Hindlimb muscle (tissue), 1 donor: ENCODE results near the gene TENT5C. TPM values are rescaled to one million over a fixed set of nuclear protein-coding genes. Genes with fewer than 3 reads are reported as not detected.

ENCODE experiments used
- DNase-seq: peaks from one replicate; pipeline ENCODE4 v3.0.0-alpha.2; 2013
- polyA plus RNA-seq: library from polyadenylated mRNA; unstranded; fragments of 120-200 nt; gene quantifications from one replicate; pipeline ENCODE4 v1.2.1, GENCODE V29; 2013; ENCODE audit not compliant: insufficient read length

TENT5C gene
- polyA plus RNA-seq, 1 donor = 2.2 TPM

DNA sequence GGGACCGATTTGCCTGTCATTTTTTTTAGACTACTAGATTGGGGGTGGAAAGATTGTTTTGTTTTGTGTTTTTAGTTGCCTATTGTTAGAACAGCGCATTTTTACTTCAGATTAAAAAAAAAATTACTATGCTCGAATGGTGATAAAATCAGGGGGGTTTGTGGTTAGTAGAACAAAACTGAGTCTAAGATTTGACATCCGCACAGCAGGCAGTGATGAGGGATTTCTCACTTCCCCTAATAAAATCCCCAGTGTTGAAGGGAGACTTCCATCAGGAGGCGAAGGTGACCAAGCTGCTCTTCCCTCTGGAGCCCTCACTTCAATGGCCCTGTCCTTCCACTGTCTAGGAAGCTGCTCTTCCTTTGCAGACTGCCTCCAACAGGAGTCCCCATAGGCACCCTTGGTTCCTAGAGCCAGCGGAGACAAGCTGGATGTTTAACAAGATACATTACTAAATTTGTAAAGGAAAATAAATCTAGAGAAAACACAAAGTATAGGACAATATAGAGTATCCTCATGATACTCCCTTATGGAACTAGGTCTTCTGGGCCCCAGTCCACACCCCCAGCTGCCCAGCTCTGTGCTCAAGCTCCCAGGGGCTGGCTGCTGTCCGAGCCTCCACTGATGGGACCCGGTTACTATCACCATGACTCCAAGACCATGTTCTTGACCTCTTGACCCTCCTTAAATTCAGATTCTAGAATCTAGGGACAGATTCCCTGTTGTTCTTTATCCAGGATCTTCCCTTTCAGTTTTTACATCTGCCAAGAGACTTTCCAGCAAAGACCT lies 31.0 kb downstream of the TENT5C start:
- DNase-seq = no peak

DNA sequence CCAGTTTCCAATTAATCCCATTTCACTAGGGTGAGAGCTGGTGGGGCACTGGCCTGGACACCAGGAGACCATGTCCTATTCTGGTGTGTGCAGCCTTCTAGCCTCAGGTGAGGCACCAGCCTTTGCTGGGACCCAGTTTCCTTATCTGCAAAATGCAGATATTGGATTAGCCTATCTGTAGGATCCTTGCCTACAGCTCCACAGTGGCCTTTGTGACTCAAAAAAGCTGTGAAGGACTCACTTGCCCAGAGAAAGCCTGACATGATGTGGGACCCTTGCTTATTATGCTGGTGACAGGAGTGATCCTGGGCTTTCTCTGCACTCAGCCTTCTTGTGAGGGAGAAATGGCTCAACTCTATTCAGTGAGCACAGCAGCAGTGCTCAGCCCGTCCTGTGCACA lies 32.3 kb downstream of the TENT5C start:
- DNase-seq = no peak

DNA sequence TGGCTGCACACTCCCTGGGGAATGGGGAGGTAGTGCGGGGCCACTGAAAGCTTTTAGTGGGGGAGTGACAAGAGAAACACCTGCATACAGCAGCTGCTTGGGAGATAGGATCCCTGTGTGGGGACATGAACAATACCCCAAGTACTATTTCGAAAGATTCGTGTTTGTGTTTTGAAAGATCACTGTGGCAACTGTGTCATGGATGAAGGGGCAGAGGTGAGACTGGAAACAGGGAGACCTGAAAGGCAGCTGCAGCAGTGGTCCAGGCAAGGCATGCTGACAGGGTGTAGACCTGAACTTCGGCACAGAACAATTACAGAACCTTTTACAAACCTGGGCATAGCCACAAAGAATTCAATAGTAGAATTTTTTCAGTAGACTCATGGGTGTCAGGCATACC lies 32.9 kb downstream of the TENT5C start:
- no peak for DNase-seq

DNA sequence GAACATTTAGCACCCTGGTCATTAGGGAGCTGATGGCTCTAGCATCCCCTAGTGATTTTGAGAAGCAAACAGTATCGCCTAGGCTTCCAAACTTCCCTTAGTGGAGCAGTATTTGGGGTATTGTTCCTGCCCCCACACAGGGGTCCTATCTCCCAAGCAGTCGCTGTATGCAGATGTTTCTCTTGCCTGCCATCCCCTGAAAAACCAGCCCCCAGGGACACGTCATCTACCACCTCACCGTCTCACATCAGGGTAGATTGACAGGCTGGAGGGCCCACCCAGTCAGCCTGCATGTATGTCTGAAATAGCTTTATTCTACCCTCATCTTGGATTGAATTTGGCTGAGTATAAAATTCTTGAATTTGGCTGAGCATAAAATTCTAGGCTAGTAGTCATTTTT lies 33.9 kb downstream of the TENT5C start:
- no peak for DNase-seq

DNA sequence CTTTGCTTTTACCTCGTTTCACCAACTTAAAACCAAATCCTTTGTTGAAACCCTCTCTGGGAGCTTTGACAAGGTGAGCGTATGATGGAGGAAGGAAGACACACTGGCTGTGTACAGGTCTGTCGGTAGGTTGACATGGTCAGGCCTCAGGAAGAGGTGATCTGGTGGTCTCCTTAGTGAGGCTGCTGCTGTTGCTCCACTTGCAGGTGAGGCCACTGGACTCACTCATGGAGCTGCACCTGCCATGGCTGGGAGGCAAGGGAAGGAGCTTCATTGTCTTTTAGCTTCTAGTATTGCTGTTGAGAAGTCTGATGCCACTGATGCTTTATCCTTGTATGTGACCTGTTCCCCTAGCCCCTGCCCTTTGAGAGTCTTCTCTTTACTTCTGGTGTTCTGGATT lies 35.7 kb downstream of the TENT5C start:
- DNase-seq = no peak

DNA sequence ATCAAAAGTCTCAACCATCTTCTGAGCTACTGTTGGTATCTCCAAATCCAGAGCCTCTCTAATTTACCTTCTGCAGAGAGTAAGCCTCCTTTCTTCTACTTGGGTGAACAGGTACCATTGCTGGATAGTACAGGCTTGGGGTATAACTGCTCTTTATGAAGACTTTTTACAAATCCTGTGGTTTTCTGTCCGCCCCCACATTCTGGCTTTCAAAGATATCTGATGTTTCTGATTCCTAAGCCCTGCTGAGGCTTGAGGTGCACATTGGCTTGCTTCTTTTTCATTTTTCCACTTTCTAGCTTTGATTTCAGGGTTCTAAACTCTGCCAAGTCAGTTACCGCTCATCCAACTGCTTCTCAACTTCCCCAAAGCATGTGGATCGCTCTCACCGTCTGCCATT lies 37.1 kb downstream of the TENT5C start:
- DNase-seq = no peak

DNA sequence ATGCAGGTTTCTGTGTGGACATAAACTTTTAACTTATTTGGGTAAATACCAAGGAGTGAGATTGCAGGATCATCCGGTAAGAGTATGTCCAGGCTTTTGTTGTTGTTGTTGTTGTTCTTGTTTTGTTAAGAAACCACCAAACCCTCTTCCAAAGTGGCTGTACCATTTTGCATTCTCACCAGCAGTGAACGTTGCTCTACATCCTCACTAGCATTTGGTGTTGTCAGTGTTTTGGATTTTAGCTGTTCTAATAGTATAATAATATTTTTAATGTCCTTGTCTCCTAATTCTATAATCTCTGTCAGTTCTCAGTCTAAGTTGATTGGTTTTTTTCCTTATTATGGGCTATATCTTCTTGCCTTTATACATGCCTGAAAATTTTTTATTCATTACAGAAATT lies 37.8 kb downstream of the TENT5C start:
- no peak for DNase-seq

DNA sequence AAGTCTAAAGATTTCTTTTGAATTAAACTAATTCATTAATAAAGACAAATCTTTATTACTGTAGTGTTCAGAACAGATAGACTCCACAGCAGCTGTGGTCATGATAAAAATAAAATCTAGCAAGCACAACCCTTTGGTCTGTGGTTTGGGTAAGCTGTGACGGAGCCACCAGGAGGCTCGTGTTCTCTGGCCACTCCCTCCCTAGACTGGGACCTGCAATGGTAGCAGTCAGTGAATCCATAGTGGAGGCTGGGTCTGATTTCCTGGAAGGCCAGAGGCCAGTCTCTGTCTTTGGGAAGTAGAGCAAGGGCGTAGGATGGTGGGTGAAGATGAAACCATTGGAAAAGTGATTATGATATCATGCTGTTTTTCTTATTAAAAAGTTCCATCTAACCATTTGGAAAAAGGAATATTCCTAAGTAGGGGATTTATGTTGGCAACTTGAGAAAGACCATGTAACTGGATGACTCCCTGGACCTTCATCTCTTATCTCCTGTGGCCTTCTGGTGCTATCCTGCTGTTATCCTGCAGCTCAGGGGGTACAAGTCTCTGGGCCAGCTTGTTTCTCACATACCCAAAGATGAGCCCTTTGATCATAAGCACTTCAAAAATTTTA lies 39.0 kb downstream of the TENT5C start:
- DNase-seq = no peak

DNA sequence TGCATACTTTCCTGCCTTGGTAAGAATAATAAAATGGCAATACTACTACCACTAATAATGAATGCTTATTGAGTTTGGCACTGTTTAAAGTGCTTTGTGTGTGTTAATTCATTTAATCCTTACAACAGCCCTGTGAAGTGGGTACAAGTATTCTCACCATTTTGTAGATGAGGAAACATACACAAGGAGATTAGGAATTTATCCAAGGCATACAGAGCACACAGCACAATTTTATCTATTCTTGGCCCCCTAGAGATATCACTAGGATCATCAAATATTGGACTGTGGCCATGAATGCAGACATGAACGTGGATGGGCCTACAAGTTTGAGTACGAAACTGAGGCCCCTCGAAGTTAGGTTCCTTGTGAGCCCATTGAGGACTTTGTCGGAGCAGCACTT lies 39.5 kb downstream of the TENT5C start:
- no peak for DNase-seq

DNA sequence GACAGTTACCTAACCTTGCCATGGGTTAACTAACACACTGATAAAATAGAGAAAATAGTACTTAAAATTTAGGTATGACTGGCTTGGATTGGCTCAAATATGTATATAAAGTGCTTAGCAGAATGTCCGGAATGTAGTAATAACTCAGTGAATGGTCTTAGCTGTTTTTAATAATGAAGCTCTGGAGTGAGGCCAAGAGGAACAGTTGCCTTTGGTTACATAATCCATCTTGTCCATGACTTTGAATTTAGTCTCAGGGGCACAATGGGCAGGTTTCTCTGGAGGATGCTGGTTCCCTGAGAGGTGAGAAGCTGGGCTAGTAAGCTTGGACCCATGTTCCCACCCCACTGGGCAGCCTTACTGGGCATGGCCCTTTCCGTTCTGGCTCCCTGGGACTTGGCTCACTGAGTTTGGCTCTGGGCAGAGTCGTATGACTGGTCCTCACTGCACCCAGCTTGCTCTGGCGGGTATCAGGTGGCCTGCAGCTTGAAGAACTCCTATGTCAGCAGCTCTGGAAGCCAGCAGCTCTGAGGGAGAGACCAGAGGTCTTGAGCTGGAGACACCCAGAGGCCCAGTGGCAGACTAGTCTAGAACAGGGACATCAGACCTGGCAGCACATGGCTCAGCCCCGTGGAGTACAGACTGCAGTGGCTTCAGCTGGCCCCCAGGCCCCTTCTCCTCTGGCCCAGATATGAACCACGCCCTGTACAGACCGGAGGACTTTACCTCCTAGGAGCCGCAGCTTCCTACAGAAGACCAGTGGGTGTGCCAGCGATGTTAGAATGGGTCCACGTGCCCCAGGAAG lies 40.4 kb downstream of the TENT5C start:
- no peak for DNase-seq

DNA sequence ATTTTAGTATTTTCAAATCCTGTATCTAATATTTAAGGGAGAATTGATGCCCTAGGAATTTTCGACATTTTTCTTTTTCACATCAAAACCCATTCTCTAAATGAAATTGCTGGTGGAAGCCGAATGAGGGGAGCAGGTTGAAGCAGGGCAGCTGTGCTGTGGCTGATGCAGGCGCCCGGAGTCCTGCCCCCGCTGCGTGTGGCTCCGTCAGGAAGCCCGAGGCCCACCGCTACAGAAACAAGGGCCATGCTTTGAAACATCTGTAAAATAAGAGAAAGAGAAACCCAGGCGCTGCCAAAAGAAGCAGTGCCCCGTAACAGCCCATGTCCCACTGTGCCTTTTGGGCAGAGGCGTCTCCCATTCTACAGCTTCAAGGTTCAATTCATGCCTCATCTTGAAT lies 41.1 kb downstream of the TENT5C start:
- no peak for DNase-seq

DNA sequence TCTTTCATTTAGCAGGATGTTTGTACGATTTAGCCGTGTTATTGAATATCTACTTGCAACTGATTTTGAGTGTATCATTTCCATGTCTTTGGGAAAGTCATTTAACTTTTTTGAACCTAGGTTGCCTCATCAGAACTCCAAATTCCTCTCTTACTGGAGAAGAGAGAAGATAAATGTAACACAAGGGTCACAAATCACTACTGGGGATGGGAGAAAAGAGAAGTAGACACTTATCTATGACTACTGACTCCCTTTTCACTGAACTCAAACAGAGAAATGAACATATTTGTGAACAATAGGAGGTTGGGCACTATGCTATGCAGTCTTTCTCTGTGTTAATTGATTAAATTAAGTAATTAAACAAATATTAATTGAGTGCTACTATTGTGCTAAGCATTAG lies 42.2 kb downstream of the TENT5C start:
- no peak for DNase-seq

DNA sequence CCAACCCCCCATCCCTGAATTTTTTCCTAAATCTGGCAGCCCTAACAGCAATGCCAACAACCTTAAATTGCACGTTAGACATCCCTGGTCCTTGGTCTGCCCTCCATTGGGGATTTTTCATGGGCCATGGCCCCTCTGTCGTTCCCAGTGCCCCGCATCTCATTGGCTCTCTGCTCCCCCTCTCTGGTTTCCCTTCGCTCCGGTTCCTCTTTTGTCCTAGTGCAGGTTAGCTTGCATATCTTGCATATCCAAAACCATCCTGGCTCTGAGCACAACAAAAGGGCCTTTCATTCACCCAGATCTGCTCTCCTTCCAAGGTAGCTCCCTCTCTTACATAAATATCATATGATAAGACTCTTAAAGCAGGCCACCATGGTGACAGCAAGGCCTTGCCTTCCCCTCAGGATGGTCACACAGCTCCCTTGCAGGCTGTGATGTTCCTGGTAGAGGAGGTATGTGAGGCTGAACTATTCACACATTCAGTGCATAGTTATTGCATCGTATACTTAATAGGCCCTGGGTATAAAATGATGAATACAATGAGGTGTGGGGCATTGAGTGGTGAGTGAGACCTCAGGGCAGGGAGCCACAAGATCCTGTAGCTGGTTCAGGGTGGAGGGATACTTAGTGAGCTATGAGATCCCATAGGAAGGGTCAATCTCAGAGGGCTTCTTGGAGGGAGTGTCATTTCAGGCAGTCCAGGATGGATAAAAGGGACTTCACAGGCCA lies 45.2 kb downstream of the TENT5C start:
- DNase-seq = no peak

DNA sequence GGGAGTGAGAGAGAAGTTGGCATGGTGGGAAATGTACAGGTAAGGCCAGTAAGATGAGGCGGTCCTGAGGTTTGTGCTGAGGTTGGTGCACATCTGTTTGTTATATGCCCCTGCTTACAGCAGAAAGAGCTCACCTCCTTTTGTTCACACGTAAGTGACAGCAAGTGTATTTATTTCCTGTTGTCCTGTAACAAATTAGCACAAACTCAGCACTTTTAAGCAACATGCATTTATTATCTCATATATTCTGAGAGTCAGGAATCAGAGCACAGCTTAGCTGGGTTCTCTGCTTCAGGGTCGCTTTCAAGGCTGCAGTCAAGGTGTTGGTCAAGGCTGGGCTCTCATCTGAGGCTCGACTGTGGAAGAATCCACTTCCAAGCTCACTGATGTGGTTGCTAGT lies 45.8 kb downstream of the TENT5C start:
- DNase-seq = no peak

DNA sequence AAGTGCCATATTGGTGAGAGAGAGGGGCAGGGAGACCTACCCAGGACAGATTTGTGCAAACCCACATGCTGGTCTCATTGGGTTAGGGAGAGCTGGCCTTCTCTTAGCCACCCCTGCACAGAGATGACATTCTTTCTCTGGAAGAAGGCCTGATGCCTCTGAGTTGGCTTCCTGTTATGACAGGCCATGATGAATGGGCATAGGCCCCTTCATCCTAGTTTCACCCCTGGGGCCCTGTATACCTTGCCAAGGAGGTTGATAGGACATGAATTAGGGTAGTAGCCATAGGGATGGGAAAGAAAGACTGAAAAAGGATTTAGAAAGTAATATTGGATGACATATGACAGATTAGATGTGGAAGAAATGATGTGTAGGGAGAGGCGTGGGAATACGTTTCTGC lies 46.6 kb downstream of the TENT5C start:
- no peak for DNase-seq

DNA sequence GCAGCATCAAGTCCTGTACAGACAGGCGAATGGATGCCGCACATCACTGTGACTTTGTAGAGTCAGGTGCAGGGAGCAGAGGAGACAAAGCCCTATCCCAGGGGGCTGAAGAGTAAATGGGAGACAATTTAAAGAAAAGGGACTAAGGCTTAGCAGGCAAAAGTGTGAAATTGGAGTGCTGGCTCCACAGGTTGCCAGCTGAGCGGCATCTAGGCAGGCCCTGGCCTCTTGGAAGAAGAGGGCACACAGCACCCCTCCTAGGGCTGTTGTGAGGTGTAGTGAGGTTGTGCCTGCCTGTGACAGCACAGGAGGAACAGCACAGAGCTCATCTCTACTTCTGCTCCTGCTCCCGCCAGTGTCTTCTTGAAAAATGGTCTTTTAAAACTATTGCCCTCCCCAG lies 47.3 kb downstream of the TENT5C start:
- DNase-seq = no peak

DNA sequence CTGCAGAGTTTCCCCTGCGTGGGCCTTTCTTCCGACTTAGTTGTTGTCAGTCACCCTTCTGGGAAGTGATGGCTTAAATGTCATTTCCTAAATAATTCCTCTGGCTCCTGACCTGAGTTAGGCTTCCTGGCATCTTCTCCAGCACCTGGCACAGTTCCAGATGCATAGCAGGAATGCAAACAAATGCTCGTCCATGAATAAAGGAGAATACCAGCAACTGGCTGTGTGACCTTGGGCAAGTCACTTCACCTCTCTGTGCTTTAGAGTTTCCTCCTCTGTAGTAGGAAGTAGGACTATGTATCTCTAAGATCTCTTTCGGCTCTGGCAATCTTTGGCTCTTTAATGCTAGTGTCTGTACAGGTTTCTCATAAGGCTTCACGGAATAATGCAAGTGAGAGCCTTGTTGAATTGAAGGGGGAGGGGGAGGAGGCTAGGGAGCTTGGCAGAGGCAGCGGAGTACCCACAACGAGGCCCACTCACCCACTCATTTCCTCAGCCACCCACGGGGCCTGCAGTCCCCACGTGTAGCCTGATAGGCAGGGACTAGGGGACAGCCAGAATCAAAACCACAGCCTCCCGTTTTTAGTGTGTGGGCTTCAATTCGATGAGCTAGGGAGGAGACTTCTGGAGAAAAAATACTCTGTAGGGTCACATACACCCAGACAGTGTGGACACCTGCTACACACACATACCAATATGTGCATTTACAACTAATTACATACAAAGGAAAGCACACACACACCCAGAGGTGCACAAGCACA lies 48.1 kb downstream of the TENT5C start:
- DNase-seq = no peak

DNA sequence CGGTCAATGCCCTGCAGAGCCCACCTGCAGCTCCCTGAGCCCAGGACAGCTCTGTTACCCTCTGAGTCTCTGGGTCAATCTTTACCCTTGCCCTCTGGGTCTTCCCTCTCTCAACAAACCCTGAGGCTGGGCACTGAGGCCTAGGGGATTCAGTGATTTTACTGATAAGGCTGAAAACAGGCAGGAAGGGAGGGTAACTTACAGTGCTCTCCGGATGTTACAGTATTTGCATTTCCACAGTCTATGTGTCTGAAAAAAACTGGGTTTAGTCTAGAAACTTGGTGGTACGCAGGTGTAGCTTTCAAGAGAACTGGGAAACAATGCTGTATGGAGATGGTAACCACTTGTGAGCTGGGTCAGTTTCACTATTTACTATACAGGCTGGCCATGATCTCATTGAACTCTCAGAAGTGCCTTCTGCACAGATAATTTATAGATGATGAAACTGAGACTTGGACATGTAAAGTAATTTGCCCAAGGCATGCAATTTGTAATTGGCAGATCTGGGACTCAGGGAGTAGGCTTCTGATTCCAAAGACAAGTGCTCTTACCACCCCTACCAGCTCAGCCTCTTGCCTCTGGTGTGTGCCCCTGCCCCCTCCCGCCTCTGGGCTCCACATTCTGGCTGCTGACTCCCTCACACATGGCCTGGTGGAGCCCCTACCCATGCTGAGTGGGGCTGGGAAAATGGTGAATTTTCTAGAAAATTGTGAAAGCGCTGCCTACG lies 48.8 kb downstream of the TENT5C start:
- no peak for DNase-seq

DNA sequence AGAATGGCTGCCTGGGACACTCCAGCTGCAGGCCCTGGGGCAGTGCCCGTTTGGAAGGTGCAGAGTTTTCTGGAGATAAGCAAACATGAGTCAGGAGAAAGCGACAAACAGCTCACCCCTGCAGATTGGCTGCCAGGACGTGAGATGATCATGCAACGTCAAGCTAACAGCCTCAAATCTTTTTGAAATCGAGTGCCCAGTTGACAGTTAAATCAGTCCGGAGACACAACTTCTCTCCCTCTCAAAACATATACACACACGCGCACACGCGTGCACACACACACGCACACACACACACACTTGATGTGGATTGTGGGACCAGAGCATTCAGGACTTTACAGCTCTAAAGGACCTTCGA lies 49.4 kb downstream of the TENT5C start:
- no peak for DNase-seq

DNA sequence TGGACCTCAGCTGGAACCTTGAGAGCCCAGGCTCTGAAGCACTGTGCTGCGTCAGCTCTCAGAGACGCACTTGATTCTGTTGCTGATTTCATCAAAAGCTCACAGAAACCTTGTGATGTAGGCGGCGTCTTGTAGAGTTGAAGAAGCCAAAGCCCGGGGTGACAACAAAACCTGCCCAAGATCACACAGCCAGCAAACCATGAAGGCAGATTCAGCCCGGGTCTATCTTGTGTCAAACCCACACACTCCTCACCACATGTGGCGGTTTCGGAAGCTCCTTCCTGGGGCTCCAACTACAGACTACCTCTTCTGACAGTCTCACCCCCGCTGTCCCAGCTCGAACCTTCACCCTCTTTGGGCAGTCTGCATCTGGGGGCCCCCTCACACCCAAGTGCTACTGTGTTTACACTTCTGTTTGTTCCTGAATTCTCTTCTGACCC lies 50.4 kb downstream of the TENT5C start:
- no peak for DNase-seq

DNA sequence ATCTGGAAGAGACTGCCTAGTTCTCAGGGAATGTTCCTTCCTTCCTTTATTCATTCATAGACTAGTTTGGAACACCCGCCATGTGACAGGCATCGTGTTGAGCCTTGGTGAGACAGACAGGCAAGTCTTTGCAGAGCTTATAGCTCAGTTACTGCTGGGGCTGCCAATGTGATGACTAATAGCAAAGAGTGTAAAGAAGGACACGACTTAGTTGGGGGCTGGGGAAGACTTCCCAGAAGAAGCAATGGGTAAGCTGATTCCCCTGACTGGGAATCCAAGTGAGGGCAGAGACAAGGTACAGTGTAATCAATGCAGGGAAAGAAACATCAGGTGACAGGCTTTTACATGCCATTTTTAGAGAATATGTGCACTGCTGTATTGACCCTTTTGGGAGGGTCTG lies 51.2 kb downstream of the TENT5C start:
- no peak for DNase-seq
